H1 (cell line): ENCODE data around the gene KLK5. TPM values are rescaled to one million over a fixed set of nuclear protein-coding genes. Genes with fewer than 3 reads are reported as not detected.

Experiments
- CTCF ChIA-PET: fragments of 300-600 bp; sonication (Branson Sonifier 250); formaldehyde crosslinking; loops from one replicate; lab custom pipeline; 2021; ENCODE audit not compliant: partially characterized antibody; lab: Charles Lee
- POLR2A ChIA-PET: fragments of 300-600 bp; sonication (Branson Sonifier 250); formaldehyde crosslinking; loops from one replicate; lab custom pipeline; 2021; ENCODE audit warnings: inconsistent platforms; ENCODE audit not compliant: partially characterized antibody; lab: Charles Lee
- DNase-seq, 2 experiments: peaks; one replicate each; pipeline versions ENCODE4 v3.0.0 to v3.0.0-alpha.2; 2010 to 2022; ENCODE audit warnings: low spot score in 2 of 2, low read depth in 1 of 2, mixed read lengths in 1 of 2
- FAIRE-seq: peaks from 2 replicates; lab custom pipeline; 2011; peaks lifted over from hg19 to GRCh38; lab: Jason Lieb, UNC
- H2AFZ ChIP-seq: 2 replicates; pipeline ENCODE4 v1.8.1; 2012; ENCODE audit warnings: low read length, inconsistent platforms
- H2AK5ac ChIP-seq: 2 replicates; pipeline ENCODE4 v1.6.1; 2013; ENCODE audit warnings: low read depth, low read length
- H2BK120ac ChIP-seq: replicated peaks from 2 replicates; pipeline ENCODE3; 2013; ENCODE audit warnings: low read depth, low read length, inconsistent platforms
- H2BK12ac ChIP-seq: 2 replicates; pipeline ENCODE4 v1.6.1; 2013; ENCODE audit warnings: low read depth, low read length
- H2BK15ac ChIP-seq: 2 replicates; pipeline ENCODE4 v1.6.1; 2013; ENCODE audit warnings: low read length
- H2BK20ac ChIP-seq: 2 replicates; pipeline ENCODE4 v1.6.1; 2013; ENCODE audit warnings: low read length
- H2BK5ac ChIP-seq: 2 replicates; pipeline ENCODE4 v1.6.1; 2013; ENCODE audit warnings: low read depth, low read length
- H3K14ac ChIP-seq: 2 replicates; pipeline ENCODE4 v1.6.1; 2013; ENCODE audit warnings: inconsistent platforms; ENCODE audit not compliant: insufficient read length
- H3K18ac ChIP-seq: 2 replicates; pipeline ENCODE4 v1.6.1; 2013; ENCODE audit warnings: low read length; ENCODE audit errors: extremely low read depth
- H3K23ac ChIP-seq: 2 replicates; pipeline ENCODE4 v1.6.1; 2013; ENCODE audit warnings: inconsistent platforms; ENCODE audit not compliant: insufficient read length
- H3K23me2 ChIP-seq: 2 replicates; pipeline ENCODE4 v1.6.1; 2013; ENCODE audit warnings: low read depth, low read length
- H3K27ac ChIP-seq: 2 replicates; pipeline ENCODE4 v1.6.1; 2011; ENCODE audit warnings: low read depth, low read length, inconsistent platforms
- H3K27me3 ChIP-seq, 4 experiments: replicated peaks in 1 of 4; 1 replicate in 1 of 4; 2 replicates in 3 of 4; pipeline versions ENCODE4 v1.6.1 to v1.8.1; 2011 to 2013; ENCODE audit warnings: low read length in 3 of 4, mild to moderate bottlenecking in 3 of 4, inconsistent platforms in 2 of 4, mixed read lengths in 2 of 4, moderate library complexity in 1 of 4; ENCODE audit not compliant: control insufficient read depth in 3 of 4, insufficient read depth in 3 of 4; ENCODE audit errors: extremely low read depth in 1 of 4
- H3K36me3 ChIP-seq, 4 experiments: 2 replicates each; pipeline versions ENCODE4 v1.6.1 to v1.8.1; 2011 to 2013; ENCODE audit warnings: mild to moderate bottlenecking in 4 of 4, low read length in 3 of 4, moderate library complexity in 2 of 4, control low read depth in 1 of 4, inconsistent platforms in 1 of 4; ENCODE audit not compliant: insufficient read depth in 4 of 4, control insufficient read depth in 2 of 4
- H3K4ac ChIP-seq: replicated peaks from 2 replicates; pipeline ENCODE3; 2013; ENCODE audit warnings: low read length, low read depth, mixed read lengths, inconsistent platforms; ENCODE audit not compliant: insufficient read length
- H3K4me1 ChIP-seq, 4 experiments: replicated peaks in 1 of 4; 1 replicate in 1 of 4; 2 replicates in 3 of 4; pipeline versions ENCODE4 v1.6.1 to v1.8.1; 2011 to 2013; ENCODE audit warnings: low read length in 3 of 4, inconsistent platforms in 2 of 4, mixed read lengths in 1 of 4; ENCODE audit not compliant: insufficient read depth in 4 of 4, control insufficient read depth in 3 of 4
- H3K4me2 ChIP-seq, 2 experiments: 2 replicates each; pipeline versions ENCODE4 v1.6.1 to v1.8.1; 2011 to 2013; ENCODE audit warnings: low read depth in 2 of 2, low read length in 2 of 2, control low read depth in 1 of 2, inconsistent platforms in 1 of 2, mild to moderate bottlenecking in 1 of 2; ENCODE audit not compliant: insufficient read depth in 1 of 2
- H3K4me3 ChIP-seq, 4 experiments: fragments of 200-600, 300-600 bp in 1 of 4; sonication (generic), shearing (Covaris generic), sonication (Bioruptor Twin) in 1 of 4; 2 replicates each; pipeline versions ENCODE4 v1.5.1 to v1.8.1; 2011 to 2016; ENCODE audit warnings: low read length in 4 of 4, low read depth in 3 of 4, control low read depth in 2 of 4, inconsistent platforms in 2 of 4, mild to moderate bottlenecking in 2 of 4, mixed read lengths in 1 of 4, moderate library complexity in 1 of 4; ENCODE audit not compliant: insufficient read depth in 2 of 4; ENCODE audit errors: extremely low read depth in 1 of 4
- H3K56ac ChIP-seq: replicated peaks from 2 replicates; pipeline ENCODE3; 2013; ENCODE audit warnings: low read depth, mild to moderate bottlenecking, mixed read lengths, low read length, inconsistent platforms; ENCODE audit not compliant: insufficient read length
- H3K79me1 ChIP-seq: 2 replicates; pipeline ENCODE4 v1.6.1; 2013; ENCODE audit warnings: low read depth, low read length, control low read depth
- H3K79me2 ChIP-seq, 2 experiments: 2 replicates each; pipeline versions ENCODE4 v1.6.1 to v1.8.1; 2012 to 2013; ENCODE audit warnings: low read length in 2 of 2, mild to moderate bottlenecking in 2 of 2, inconsistent platforms in 1 of 2; ENCODE audit not compliant: insufficient read depth in 2 of 2, control insufficient read depth in 1 of 2
- H3K9ac ChIP-seq, 4 experiments: replicated peaks in 1 of 4; 1 replicate in 1 of 4; 2 replicates in 3 of 4; pipeline versions ENCODE4 v1.6.1 to v1.8.1; 2011 to 2013; ENCODE audit warnings: low read depth in 3 of 4, low read length in 3 of 4, control low read depth in 2 of 4, mild to moderate bottlenecking in 2 of 4, moderate library complexity in 2 of 4, inconsistent platforms in 1 of 4; ENCODE audit errors: extremely low read depth in 1 of 4
- H3K9me3 ChIP-seq, 2 experiments: 2 replicates each; pipeline versions ENCODE4 v1.6.1 to v1.8.1; 2012 to 2013; ENCODE audit warnings: mild to moderate bottlenecking in 2 of 2, moderate library complexity in 2 of 2, control low read depth in 1 of 2, inconsistent platforms in 1 of 2, low read depth in 1 of 2, low read length in 1 of 2, mixed read lengths in 1 of 2; ENCODE audit not compliant: insufficient read depth in 2 of 2
- H4K20me1 ChIP-seq, 2 experiments: replicated peaks in 1 of 2; 2 replicates each; pipeline versions ENCODE3 to v1.8.1; 2011 to 2013; ENCODE audit warnings: inconsistent platforms in 2 of 2, low read length in 2 of 2, mild to moderate bottlenecking in 1 of 2; ENCODE audit not compliant: insufficient read depth in 2 of 2, control insufficient read depth in 1 of 2
- H4K5ac ChIP-seq: 2 replicates; pipeline ENCODE4 v1.6.1; 2013; ENCODE audit warnings: low read length, low read depth, mixed read lengths, inconsistent platforms; ENCODE audit not compliant: insufficient read length
- H4K8ac ChIP-seq: 2 replicates; pipeline ENCODE4 v1.8.0; 2013; ENCODE audit warnings: mild to moderate bottlenecking, moderate library complexity, low read length, inconsistent platforms; ENCODE audit not compliant: insufficient read depth; ENCODE audit errors: extremely low read depth
- H4K91ac ChIP-seq: replicated peaks from 2 replicates; pipeline ENCODE3; 2013; ENCODE audit warnings: low read length, mixed read lengths, inconsistent platforms; ENCODE audit not compliant: insufficient read length
- ASH2L ChIP-seq: fragments of 200-600, 300-600 bp; sonication (generic); IDR thresholded peaks from one replicate; pipeline ENCODE4 v1.7.1; 2017; ENCODE audit warnings: low read length
- EP300 ChIP-seq, 2 experiments: IDR thresholded peaks; 1 replicate in 1 of 2; 2 replicates in 1 of 2; pipeline ENCODE4 v1.6.1; 2011 to 2012; ENCODE audit warnings: low read depth in 2 of 2, low read length in 2 of 2, mild to moderate bottlenecking in 2 of 2, borderline replicate concordance in 1 of 2, inconsistent platforms in 1 of 2, moderate library complexity in 1 of 2
- FOSL1 ChIP-seq: IDR thresholded peaks from 2 replicates; pipeline ENCODE4 v1.6.1; 2011; ENCODE audit warnings: mild to moderate bottlenecking, low read depth, low read length, moderate library complexity; ENCODE audit not compliant: insufficient read depth
- HDAC6 ChIP-seq: IDR thresholded peaks from one replicate; pipeline ENCODE4 v1.7.1; 2012; ENCODE audit warnings: low read depth, mild to moderate bottlenecking, inconsistent platforms, low read length, moderate library complexity
- NRF1 ChIP-seq: IDR thresholded peaks from 2 replicates; pipeline ENCODE4 v1.6.1; 2011; ENCODE audit warnings: mild to moderate bottlenecking, low read depth, low read length, improper control_type of control experiment
- POU5F1 ChIP-seq: IDR thresholded peaks from 2 replicates; pipeline ENCODE4 v1.6.1; 2011; ENCODE audit warnings: low read depth, mild to moderate bottlenecking, low read length, moderate library complexity
- SIX5 ChIP-seq: IDR thresholded peaks from 2 replicates; pipeline ENCODE4 v1.6.1; 2011; ENCODE audit warnings: mild to moderate bottlenecking, low read depth, low read length
- SP1 ChIP-seq: IDR thresholded peaks from 2 replicates; pipeline ENCODE4 v1.6.1; 2011; ENCODE audit warnings: low read depth, low read length
- TAF7 ChIP-seq: optimal IDR thresholded peaks from 2 replicates; pipeline ENCODE3; 2011; ENCODE audit warnings: low read depth, mild to moderate bottlenecking, inconsistent platforms, low read length, moderate library complexity, borderline replicate concordance
- TBP ChIP-seq: IDR thresholded peaks from 2 replicates; pipeline ENCODE4 v1.6.1; 2011; ENCODE audit warnings: low read depth, low read length, improper control_type of control experiment
- ZNF274 ChIP-seq: IDR thresholded peaks from 2 replicates; pipeline ENCODE4 v1.7.0; 2012; ENCODE audit warnings: low read length, borderline replicate concordance; ENCODE audit errors: extremely low read depth
- WGBS, 2 experiments: shearing (Covaris generic) in 1 of 2; methylation state at CpG; one replicate each; pipeline versions ENCODE4 v1.1.6 to v1.1.7; 2013 to 2015; ENCODE audit warnings: low lambda C conversion rate in 2 of 2, mixed read lengths in 2 of 2, inconsistent platforms in 1 of 2, low coverage in 1 of 2, missing lambda C conversion rate in 1 of 2; ENCODE audit not compliant: insufficient replicate concordance in 2 of 2, insufficient coverage in 1 of 2, insufficient read length in 1 of 2; ENCODE audit errors: extremely low coverage in 1 of 2, missing lambda C conversion rate in 1 of 2; 5-methylcytosine and 5-hydroxymethylcytosine counted together
- polyA plus RNA-seq, 7 experiments: library from polyadenylated mRNA; depleted of rRNA in 3 of 7; stranded (reverse) in 5 of 7; unstranded in 2 of 7; fragments of >200 nt in 5 of 7; fragments of 200-250 nt in 2 of 7; gene quantifications; 1 replicate in 5 of 7; 2 replicates in 1 of 7; 4 replicates in 1 of 7; pipeline versions ENCODE4 v1.2.1 to v1.2.3, GENCODE V29; 2011 to 2013; ENCODE audit warnings: missing spikeins in 2 of 7, mixed read lengths in 2 of 7
- total RNA-seq: library from RNA; stranded (reverse); fragmentation: NEBNext Ultra II Directional; extraction: Animal tissue kit (Norgen Biotek cat#: 25700); gene quantifications from 2 replicates; pipeline ENCODE4 v1.2.1, GENCODE V29; 2021
- TF ChIP-seq, protein P1 (sequence below), 3 experiments: IDR thresholded peaks; 1 replicate in 2 of 3; 2 replicates in 1 of 3; pipeline versions ENCODE4 v1.5.1 to v1.6.1; 2011; ENCODE audit warnings: low read length in 3 of 3, mild to moderate bottlenecking in 3 of 3, inconsistent platforms in 2 of 3, low read depth in 1 of 3, moderate library complexity in 1 of 3; ENCODE audit not compliant: insufficient read depth in 1 of 3; ENCODE audit errors: control extremely low read depth in 1 of 3

KLK5 gene
- total and polyA plus RNA-seq, 2 of the 8 experiments (the other 6 are each of a cell fraction or from before 2014, with no cell fraction given): 0.76 to 2.0 TPM

DNA sequence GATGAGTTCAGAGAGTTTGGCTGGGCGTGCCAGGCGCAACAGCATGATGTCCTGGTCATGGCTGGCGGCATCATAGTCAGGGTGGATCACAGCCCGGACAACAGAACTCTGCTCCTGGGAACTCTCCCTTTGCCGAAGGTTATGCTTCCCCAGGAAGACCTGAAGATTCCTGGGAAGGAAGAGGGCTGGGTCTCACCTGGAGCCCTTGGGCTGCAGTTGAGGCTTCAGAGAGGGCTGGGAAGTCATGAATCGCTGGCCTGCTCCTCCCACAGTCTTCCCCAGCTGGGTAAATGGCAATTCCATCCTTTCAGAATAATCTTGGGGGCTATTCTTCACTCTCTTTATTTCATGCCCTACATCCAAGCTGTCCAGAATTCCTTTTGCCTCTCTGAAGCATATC, 10.5 kb upstream of the KLK5 start:
- no peak overlapping the region for H2BK20ac ChIP-seq
- no peak overlapping the region for H2BK120ac ChIP-seq
- H3K56ac ChIP-seq: no peak overlapping the region
- no peak overlapping the region for H3K4ac ChIP-seq
- H3K9ac ChIP-seq: no peak overlapping the region
- no peak overlapping the region for H2BK12ac ChIP-seq
- no peak overlapping the region for H3K18ac ChIP-seq
- no peak overlapping the region for H2AK5ac ChIP-seq
- no peak overlapping the region for H2BK5ac ChIP-seq
- DNase-seq (no peak), FAIRE-seq (no peak)
- H3K4me1 ChIP-seq: peaks cover 0 to 3% (median 0%) of the 10 kb centered on the region in 4 experiments; a peak in 2 of 7 replicates
- no peak overlapping the region for H3K4me2 ChIP-seq
- H3K79me1 ChIP-seq: no peaks in the 10 kb centered on the region
- H3K36me3 ChIP-seq: no peaks in the 10 kb centered on the region
- H4K5ac ChIP-seq: no peak overlapping the region
- H4K8ac ChIP-seq: no peak overlapping the region
- no peak overlapping the region for H3K27ac ChIP-seq
- no peak overlapping the region for H2BK15ac ChIP-seq
- H3K23ac ChIP-seq: no peak overlapping the region
- H3K23me2 ChIP-seq: peaks cover 3% of the 10 kb centered on the region; the same call in 1 of the 2 replicates
- ChIA-PET POLR2A (no interaction called here), CTCF (interaction anchor here (1.2 to 1.3 kb wide), 2 partner anchors 9 to 53 kb away, joined by 3 to 4 read pairs; no protein-coding TSS in a partner anchor)
- H3K14ac ChIP-seq: no peak overlapping the region
- 94% methylated on average over 6 of the region's 6 CpGs; no CpG with 5 or more reads in 1 of the 2 experiments for WGBS, 2 experiments
- H3K79me2 ChIP-seq: no peaks in the 10 kb centered on the region
- no peak overlapping the region for H4K91ac ChIP-seq
- H3K27me3 ChIP-seq: no peaks in the 10 kb centered on the region; a peak in 1 of 7 replicates
- no peaks in the 10 kb centered on the region; a peak in 1 of 4 replicates for H3K9me3 ChIP-seq
- no peak overlapping the region for H2AFZ ChIP-seq
- H4K20me1 ChIP-seq: no peaks in the 10 kb centered on the region
- no peak overlapping the region for H3K4me3 ChIP-seq
- TF ChIP-seq ASH2L (no peak), NRF1 (no peak), TBP (no peak), SIX5 (no peak), SP1 (no peak), TAF7 (no peak), EP300 (IDR thresholded peaks at IDR 0.05; ENCODE audit: borderline replicate concordance in 1 of 2, low read depth in 2 of 2, low read length in 2 of 2) (no peak), FOSL1 (no peak), HDAC6 (no peak), ZNF274 (no peak), POU5F1 (no peak)
- TF ChIP-seq, protein P1, sequence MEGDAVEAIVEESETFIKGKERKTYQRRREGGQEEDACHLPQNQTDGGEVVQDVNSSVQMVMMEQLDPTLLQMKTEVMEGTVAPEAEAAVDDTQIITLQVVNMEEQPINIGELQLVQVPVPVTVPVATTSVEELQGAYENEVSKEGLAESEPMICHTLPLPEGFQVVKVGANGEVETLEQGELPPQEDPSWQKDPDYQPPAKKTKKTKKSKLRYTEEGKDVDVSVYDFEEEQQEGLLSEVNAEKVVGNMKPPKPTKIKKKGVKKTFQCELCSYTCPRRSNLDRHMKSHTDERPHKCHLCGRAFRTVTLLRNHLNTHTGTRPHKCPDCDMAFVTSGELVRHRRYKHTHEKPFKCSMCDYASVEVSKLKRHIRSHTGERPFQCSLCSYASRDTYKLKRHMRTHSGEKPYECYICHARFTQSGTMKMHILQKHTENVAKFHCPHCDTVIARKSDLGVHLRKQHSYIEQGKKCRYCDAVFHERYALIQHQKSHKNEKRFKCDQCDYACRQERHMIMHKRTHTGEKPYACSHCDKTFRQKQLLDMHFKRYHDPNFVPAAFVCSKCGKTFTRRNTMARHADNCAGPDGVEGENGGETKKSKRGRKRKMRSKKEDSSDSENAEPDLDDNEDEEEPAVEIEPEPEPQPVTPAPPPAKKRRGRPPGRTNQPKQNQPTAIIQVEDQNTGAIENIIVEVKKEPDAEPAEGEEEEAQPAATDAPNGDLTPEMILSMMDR (IDR thresholded peaks at IDR 0.05; ENCODE audit: control extremely low read depth in 1 of 3, insufficient read depth in 1 of 3, low read depth in 1 of 3, low read length in 3 of 3): no peak
